IMR-90 (cell line): Measurements from ENCODE around the gene RNF41. TPM values are rescaled to one million over a fixed set of nuclear protein-coding genes. Genes with fewer than 3 reads are reported as not detected.

Experiments
- ATAC-seq: fragments of 200-7000 bp; cut with Tn5 transposase; 2 replicates; pipeline ENCODE4 v1.9.1; 2020; ENCODE audit warnings: low read depth, mild to moderate bottlenecking, moderate library complexity
- Bru-seq: library from RNA; stranded (reverse); fragments of 400-500 nt; gene quantifications from one replicate; lab custom pipeline; 2021; lab: Mats Ljungman, UMichigan
- BruChase-seq, 2 experiments: library from RNA; stranded (reverse); fragments of 400-500 nt; gene quantifications; one replicate each; lab custom pipeline; 2021; lab: Mats Ljungman, UMichigan
- BruUV-seq: library from RNA; stranded (reverse); fragments of 400-500 nt; replicated peaks from 2 replicates; lab custom pipeline; 2021; lab: Mats Ljungman, UMichigan
- CTCF ChIA-PET: fragments of 300-600 bp; formaldehyde crosslinking; extraction: SDS; loops from one replicate; lab custom pipeline; 2021; ENCODE audit warnings: antibody characterized with exemption; lab: Yijun Ruan, JAX
- POLR2A ChIA-PET: fragments of 300-600 bp; sonication (Branson Sonifier 250); formaldehyde crosslinking; loops from one replicate; lab custom pipeline; 2022; ENCODE audit warnings: antibody characterized with exemption; ENCODE audit not compliant: unreplicated experiment; lab: Charles Lee
- DNase-seq: peaks from one replicate; pipeline ENCODE4 v3.0.0; 2013
- H2AFZ ChIP-seq: replicated peaks from 2 replicates; pipeline ENCODE3; 2013; ENCODE audit warnings: low read length, mild to moderate bottlenecking; ENCODE audit not compliant: poor library complexity
- H2AK5ac ChIP-seq: 2 replicates; pipeline ENCODE4 v1.6.1; 2013; ENCODE audit warnings: low read depth, low read length, inconsistent platforms
- H2AK9ac ChIP-seq: replicated peaks from 2 replicates; pipeline ENCODE3; 2013; ENCODE audit warnings: mild to moderate bottlenecking, low read depth, low read length, moderate library complexity; ENCODE audit not compliant: poor library complexity
- H2BK120ac ChIP-seq: 2 replicates; pipeline ENCODE4 v1.6.1; 2013; ENCODE audit warnings: low read depth, low read length, inconsistent platforms
- H2BK15ac ChIP-seq: 3 replicates; pipeline ENCODE4 v1.6.1; 2013; ENCODE audit warnings: low read depth, low read length, inconsistent platforms
- H2BK20ac ChIP-seq: 2 replicates; pipeline ENCODE4 v1.6.1; 2013; ENCODE audit warnings: low read depth, mild to moderate bottlenecking, inconsistent platforms, low read length, moderate library complexity
- H2BK5ac ChIP-seq: 2 replicates; pipeline ENCODE4 v1.6.1; 2013; ENCODE audit warnings: mild to moderate bottlenecking, low read depth, low read length, inconsistent platforms; ENCODE audit not compliant: poor library complexity, severe bottlenecking
- H3K14ac ChIP-seq: replicated peaks from 2 replicates; pipeline ENCODE4 v1.6.1; 2013; ENCODE audit warnings: low read depth, low read length, inconsistent platforms
- H3K18ac ChIP-seq: 2 replicates; pipeline ENCODE4 v1.6.1; 2013; ENCODE audit warnings: low read depth, low read length, control low read depth
- H3K23ac ChIP-seq: 2 replicates; pipeline ENCODE4 v1.6.1; 2013; ENCODE audit warnings: low read depth, low read length, inconsistent platforms
- H3K27ac ChIP-seq: 2 replicates; pipeline ENCODE4 v1.5.1; 2013; ENCODE audit warnings: mild to moderate bottlenecking, control low read depth, low read length; ENCODE audit not compliant: insufficient read depth
- H3K27me3 ChIP-seq: 2 replicates; pipeline ENCODE4 v1.6.1; 2013; ENCODE audit warnings: low read length; ENCODE audit not compliant: control insufficient read depth, insufficient read depth
- H3K36me3 ChIP-seq: 2 replicates; pipeline ENCODE4 v1.6.1; 2013; ENCODE audit warnings: low read length, mixed read lengths; ENCODE audit not compliant: control insufficient read depth, insufficient read depth
- H3K4ac ChIP-seq: 2 replicates; pipeline ENCODE4 v1.6.1; 2013; ENCODE audit warnings: low read depth, low read length, inconsistent platforms
- H3K4me1 ChIP-seq: 2 replicates; pipeline ENCODE4 v1.6.1; 2013; ENCODE audit warnings: low read length, mixed read lengths; ENCODE audit not compliant: control insufficient read depth, insufficient read depth
- H3K4me2 ChIP-seq: 2 replicates; pipeline ENCODE4 v1.6.1; 2013; ENCODE audit warnings: low read depth, mild to moderate bottlenecking, control low read depth, low read length, moderate library complexity
- H3K4me3 ChIP-seq: 2 replicates; pipeline ENCODE4 v1.5.1; 2013; ENCODE audit warnings: low read depth, mild to moderate bottlenecking, control low read depth, low read length, moderate library complexity; ENCODE audit not compliant: insufficient read depth
- H3K56ac ChIP-seq: 2 replicates; pipeline ENCODE4 v1.6.1; 2013; ENCODE audit warnings: low read length, inconsistent platforms; ENCODE audit not compliant: insufficient read depth; ENCODE audit errors: extremely low read depth
- H3K79me1 ChIP-seq, 2 experiments: 2 replicates each; pipeline ENCODE4 v1.6.1; 2013; ENCODE audit warnings: low read length in 2 of 2, inconsistent platforms in 1 of 2, low read depth in 1 of 2
- H3K9ac ChIP-seq: 2 replicates; pipeline ENCODE4 v1.6.1; 2013; ENCODE audit warnings: low read depth, low read length, control low read depth
- H3K9me1 ChIP-seq: 2 replicates; pipeline ENCODE4 v1.6.1; 2013; ENCODE audit warnings: low read length, inconsistent platforms; ENCODE audit not compliant: insufficient read depth
- H3K9me3 ChIP-seq: 2 replicates; pipeline ENCODE4 v1.6.1; 2013; ENCODE audit warnings: low read length; ENCODE audit not compliant: control insufficient read depth, insufficient read depth
- H4K20me1 ChIP-seq: 2 replicates; pipeline ENCODE4 v1.6.1; 2013; ENCODE audit warnings: low read length, inconsistent platforms; ENCODE audit not compliant: insufficient read depth
- H4K5ac ChIP-seq: 2 replicates; pipeline ENCODE4 v1.6.1; 2013; ENCODE audit warnings: mild to moderate bottlenecking, low read depth, low read length, control low read depth
- H4K8ac ChIP-seq, 2 experiments: 2 replicates each; pipeline ENCODE4 v1.6.1; 2013; ENCODE audit warnings: low read depth in 2 of 2, low read length in 2 of 2, control low read depth in 1 of 2, inconsistent platforms in 1 of 2
- H4K91ac ChIP-seq: 2 replicates; pipeline ENCODE4 v1.6.1; 2013; ENCODE audit warnings: low read depth, low read length, inconsistent platforms; ENCODE audit not compliant: insufficient read depth
- BHLHE40 ChIP-seq: fragments of 150-350 bp; IDR thresholded peaks from 2 replicates; pipeline ENCODE4 v1.6.1; 2016; ENCODE audit warnings: mild to moderate bottlenecking, low read depth, low read length
- CTCF ChIP-seq: conservative IDR thresholded peaks from 2 replicates; pipeline ENCODE4 v1.5.1; 2012; ENCODE audit warnings: mild to moderate bottlenecking, low read depth, low read length, improper control_type of control experiment
- ELK1 ChIP-seq: fragments of 150-350 bp; IDR thresholded peaks from 2 replicates; pipeline ENCODE4 v1.6.1; 2016; ENCODE audit warnings: low read depth, mild to moderate bottlenecking, low read length, moderate library complexity, borderline replicate concordance
- FOS ChIP-seq: fragments of 150-350 bp; IDR thresholded peaks from 2 replicates; pipeline ENCODE4 v1.6.1; 2016; ENCODE audit warnings: low read depth, low read length
- MAZ ChIP-seq: IDR thresholded peaks from 2 replicates; pipeline ENCODE4 v1.6.1; 2012; ENCODE audit warnings: low read depth, mild to moderate bottlenecking, low read length, improper control_type of control experiment, moderate library complexity, borderline replicate concordance
- MXI1 ChIP-seq: IDR thresholded peaks from 2 replicates; pipeline ENCODE4 v1.6.1; 2012; ENCODE audit warnings: low read depth, mild to moderate bottlenecking, low read length, moderate library complexity, borderline replicate concordance
- NFE2L2 ChIP-seq: fragments of 150-350 bp; IDR thresholded peaks from 2 replicates; pipeline ENCODE4 v1.6.1; 2016; ENCODE audit warnings: low read depth, mild to moderate bottlenecking, low read length
- POLR2A ChIP-seq: IDR thresholded peaks from 2 replicates; pipeline ENCODE4 v1.6.1; 2012; ENCODE audit warnings: mild to moderate bottlenecking, low read depth, low read length
- RAD21 ChIP-seq: IDR thresholded peaks from 2 replicates; pipeline ENCODE4 v1.6.1; 2012; ENCODE audit warnings: low read length, improper control_type of control experiment
- RCOR1 ChIP-seq: IDR thresholded peaks from 2 replicates; pipeline ENCODE4 v1.6.1; 2012; ENCODE audit warnings: mild to moderate bottlenecking, low read length, improper control_type of control experiment; ENCODE audit not compliant: insufficient replicate concordance
- RFX5 ChIP-seq: IDR thresholded peaks from 2 replicates; pipeline ENCODE4 v1.8.0; 2012; ENCODE audit warnings: low read depth, mild to moderate bottlenecking, low read length, moderate library complexity
- SMC3 ChIP-seq: fragments of 150-350 bp; IDR thresholded peaks from 2 replicates; pipeline ENCODE4 v1.6.1; 2016; ENCODE audit warnings: low read depth, mild to moderate bottlenecking, antibody characterized with exemption, low read length, moderate library complexity
- WGBS, 2 experiments: methylation state at CpG; one replicate each; pipeline versions ENCODE4 v1.1.5 to v1.1.7; 2013; ENCODE audit warnings: missing lambda C conversion rate in 2 of 2; ENCODE audit not compliant: insufficient read length in 1 of 2; ENCODE audit errors: extremely low coverage in 2 of 2; 5-methylcytosine and 5-hydroxymethylcytosine counted together
- dilution Hi-C: fragments of 300-500 bp; cut with HindIII; formaldehyde crosslinking; loops from one replicate; pipeline ENCODE4 v1.14.3; 2018; ENCODE audit warnings: low sequenced_read_pairs; ENCODE audit not compliant: unreplicated experiment
- in situ Hi-C: fragments of 300-500 bp; cut with MboI; formaldehyde crosslinking; loops from 3 replicates; pipeline ENCODE4 v1.14.3; 2019; ENCODE audit warnings: low sequenced_read_pairs, inconsistent platforms, mixed read lengths
- intact Hi-C: fragments of 100-400 bp; cut with micrococcal nuclease; formaldehyde crosslinking; loops from 2 replicates; pipeline ENCODE4 v1.10.0; 2022
- long read RNA-seq: library from polyadenylated mRNA; unstranded; transcript quantifications from one replicate; pipeline ENCODE4 v2.0.0, GENCODE V29; 2021; ENCODE audit not compliant: unreplicated experiment
- polyA plus RNA-seq, 3 experiments: library from polyadenylated mRNA; depleted of rRNA; stranded (reverse); fragments of >200 nt; gene quantifications; 2 replicates each; pipeline ENCODE4 v1.2.3, GENCODE V29; 2012; ENCODE audit warnings: low replicate concordance in 1 of 3
- total RNA-seq: library from RNA; depleted of rRNA; stranded (reverse); fragments of >200 nt; gene quantifications from 2 replicates; pipeline ENCODE4 v1.2.3, GENCODE V29; 2012; rRNA removed

RNF41 gene
- total RNA-seq (191 and 272 TPM in 2 replicates), polyA plus RNA-seq (2012; rRNA removed) (112 and 125 TPM in 2 replicates), Bru-seq, nascent RNA (percentile 91 among the genes with signal in this experiment), BruChase-seq, experiment 1, labeled RNA remaining after a 6-hour chase (percentile 94 among the genes with signal in this experiment), BruChase-seq, experiment 2, labeled RNA remaining after a 2-hour chase (percentile 94 among the genes with signal in this experiment)
- polyA plus RNA-seq (2012; cell fraction: cytosol; rRNA removed): 83.1 and 122 TPM in 2 replicates
- 45.0 and 90.2 TPM in 2 replicates for polyA plus RNA-seq (2012; cell fraction: nucleus; rRNA removed; ENCODE audit: low replicate concordance)
- long read RNA-seq, full-length matches to known transcripts: 55 of 82 reads
- long read RNA-seq, partial matches to known transcripts: 7 of 82 reads
- long read RNA-seq, other reads (novel, unspliced or antisense): 20 of 82 reads

DNA sequence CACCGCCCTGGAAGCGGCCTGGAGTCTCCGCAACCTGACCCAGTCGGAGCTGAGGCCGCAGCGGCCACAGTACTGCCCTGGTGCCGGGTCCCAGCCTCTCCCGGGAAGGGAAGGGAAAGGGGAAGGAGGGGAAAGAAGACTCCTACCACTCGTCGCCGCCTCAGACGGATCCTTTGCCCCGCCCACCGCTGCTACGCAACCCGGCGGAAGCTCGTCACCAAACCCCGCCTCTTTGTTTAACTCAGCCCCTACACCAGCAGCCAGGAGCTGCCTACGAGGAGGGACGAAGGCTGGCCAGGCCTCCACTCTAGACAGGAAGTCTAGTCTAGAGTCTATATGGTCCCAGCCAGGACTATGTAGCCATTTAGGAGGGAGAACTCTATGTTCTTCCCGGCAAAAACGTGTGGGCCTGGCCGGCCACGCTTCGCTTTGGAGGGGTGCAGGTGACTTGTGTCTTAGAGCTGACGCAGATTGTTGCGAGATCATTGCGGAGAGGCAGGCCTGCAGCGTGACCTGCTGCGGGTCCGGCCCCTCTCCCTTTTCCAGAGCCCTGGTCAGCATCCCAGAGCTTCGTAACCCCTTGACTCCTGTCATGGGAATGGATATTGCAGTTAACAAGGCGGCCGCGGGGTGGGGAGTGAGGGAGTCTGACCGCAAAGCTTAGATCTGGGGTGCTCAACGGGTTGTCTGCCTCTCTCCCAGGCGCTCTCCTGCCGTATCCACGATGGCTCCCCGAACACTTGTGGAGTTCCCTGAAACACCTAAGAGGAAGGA is at the start of gene RNF41:
Gene RNF41 (minus strand): TSS at position 166 of the 774 bp plus-strand sequence. CDS start 7,875 bp downstream, outside the sequence.
- Histone ChIP-seq H4K8ac (peak within 1 kb of the TSS; percentile 84 to 97), H2BK15ac (peak within 1 kb of the TSS; percentile 79), H3K14ac (peak within 1 kb of the TSS; percentile 98), H3K27me3 (no peaks in the 10 kb centered on the region), H3K27ac (peak within 1 kb of the TSS; percentile 95), H4K20me1 (peaks cover 6% of the 10 kb centered on the region; the same call in 1 of the 2 replicates), H3K36me3 (peaks cover 4% of the 10 kb centered on the region; the same call in 1 of the 2 replicates), H3K4me3 (peak within 1 kb of the TSS; percentile 79), H3K9me1 (peaks cover 16% of the 10 kb centered on the region), H2BK5ac (peak within 1 kb of the TSS; percentile 94), H3K9ac (peak within 1 kb of the TSS; percentile 95), H2AK9ac (peak within 1 kb of the TSS; percentile 95), H4K5ac (peak within 1 kb of the TSS; percentile 93), H2AK5ac (peak within 1 kb of the TSS; percentile 92), H3K79me1 (peaks cover 23 to 49% of the 10 kb centered on the region in 2 experiments), H2BK120ac (peak within 1 kb of the TSS; percentile 81), H3K9me3 (no peaks in the 10 kb centered on the region), H3K56ac (peak within 1 kb of the TSS; percentile 93), H2AFZ (peak within 1 kb of the TSS; percentile 87), H3K4ac (peak within 1 kb of the TSS; percentile 98), H4K91ac (peak within 1 kb of the TSS; percentile 96), H3K23ac (peak within 1 kb of the TSS; percentile 94), H3K18ac (peak within 1 kb of the TSS; percentile 88), H2BK20ac (peak within 1 kb of the TSS; percentile 23), H3K4me2 (peak within 1 kb of the TSS; percentile 93), H3K4me1 (peaks cover 4% of the 10 kb centered on the region; the same call in 1 of the 2 replicates)
- WGBS, 2 experiments: 5% methylated on average over 8 of the region's 42 CpGs; no CpG with 5 or more reads in 1 of the 2 experiments
- BruUV-seq: no TSS peak
- ATAC-seq (peak; percentile 76), DNase-seq (peak; percentile 97)
- in situ Hi-C loops (no loop called here), intact Hi-C loops (loop anchor here (2.0 kb wide), 2 partner anchors 15 to 63 kb away; partner anchors contain the start of gene MYL6), dilution Hi-C loops (no loop called here)
- ChIA-PET CTCF (interaction anchor here (0.6 to 2.0 kb wide), 14 partner anchors 14 to 1623 kb away, joined by 3 to 22 read pairs (median 4); partner anchors contain the start of gene SMARCC2), POLR2A (interaction anchor here (0.5 to 1.7 kb wide), 8 partner anchors 8 to 99 kb away, joined by 3 to 5 read pairs (median 4); partner anchors contain the start of genes ANKRD52, ESYT1 and SMARCC2)
- TF ChIP-seq BHLHE40: peak; percentile 48
- 0 out of 2 replicates have a peak, but pooled peaks have one; percentile 16 for TF ChIP-seq CTCF
- TF ChIP-seq SMC3: no peak
- 0 out of 2 replicates have a peak, but pooled peaks have one; percentile 30 for TF ChIP-seq MAZ
- peak; percentile 93 for TF ChIP-seq POLR2A
- no peak for TF ChIP-seq RCOR1
- TF ChIP-seq FOS: no peak
- no peak for TF ChIP-seq MXI1
- 0 out of 2 replicates have a peak, but pooled peaks have one; percentile 2 for TF ChIP-seq NFE2L2
- no peak for TF ChIP-seq RFX5
- no peak for TF ChIP-seq ELK1
- TF ChIP-seq RAD21: no peak
